Stimulated activated CD8-positive, alpha-beta memory T cell treated with anti-CD3 and anti-CD28 coated beads, Interleukin-4, amount 100 ng/mL, for 48 hours (primary cell): ENCODE measurements around the gene LRRTM3.

Experiments used
- DNase-seq: peaks from one replicate; pipeline ENCODE4 v3.0.0-alpha.2; 2020

Gene LRRTM3

GRCh38 chr10:67036808-67037207, 111.0 kb downstream of the LRRTM3 start:
- DNase-seq: no peak

GRCh38 chr10:67043041-67043440, 117.2 kb downstream of the LRRTM3 start:
- DNase-seq: no peak

GRCh38 chr10:67045404-67045803, 119.6 kb downstream of the LRRTM3 start:
- no peak for DNase-seq

GRCh38 chr10:67046507-67046906, 120.7 kb downstream of the LRRTM3 start:
- DNase-seq: no peak

- DNase-seq: no peak
Observed at GRCh38 chr10:67049988-67050387, 124.2 kb downstream of the LRRTM3 start.

GRCh38 chr10:67050415-67050814, 124.6 kb downstream of the LRRTM3 start:
- DNase-seq: no peak

GRCh38 chr10:67072654-67073053, 146.8 kb downstream of the LRRTM3 start:
- DNase-seq: no peak

GRCh38 chr10:67075491-67075971, 149.7 kb downstream of the LRRTM3 start:
- DNase-seq: no peak

- DNase-seq: no peak
Observed at GRCh38 chr10:67076144-67076543, 150.3 kb downstream of the LRRTM3 start.

- DNase-seq: no peak
Observed at GRCh38 chr10:67077376-67077775, 151.5 kb downstream of the LRRTM3 start.

- no peak for DNase-seq
Observed at GRCh38 chr10:67079126-67079525, 153.3 kb downstream of the LRRTM3 start.

GRCh38 chr10:67086327-67087134, 160.7 kb downstream of the LRRTM3 start:
- no peak for DNase-seq

GRCh38 chr10:67087135-67087425, 161.2 kb downstream of the LRRTM3 start:
- no peak for DNase-seq

GRCh38 chr10:67088036-67088435, 162.2 kb downstream of the LRRTM3 start:
- no peak for DNase-seq

GRCh38 chr10:67095531-67095930, 169.7 kb downstream of the LRRTM3 start:
- DNase-seq: no peak

- DNase-seq: no peak
Observed at GRCh38 chr10:67098461-67098860, 172.6 kb downstream of the LRRTM3 start.

- DNase-seq: no peak
Observed at GRCh38 chr10:67100951-67101350, 175.1 kb downstream of the LRRTM3 start.

GRCh38 chr10:67107670-67108069, 181.8 kb downstream of the LRRTM3 start:
- no peak for DNase-seq

GRCh38 chr10:67110286-67110685, 184.4 kb downstream of the LRRTM3 start:
- DNase-seq: no peak

GRCh38 chr10:67112765-67113164, 186.9 kb downstream of the LRRTM3 start:
- no peak for DNase-seq

GRCh38 chr10:67114945-67115344, 189.1 kb downstream of the LRRTM3 start:
- DNase-seq: no peak

- DNase-seq: no peak
Observed at GRCh38 chr10:67115972-67116371, 190.1 kb downstream of the LRRTM3 start.

GRCh38 chr10:67119651-67120050, 193.8 kb downstream of the LRRTM3 start:
- no peak for DNase-seq

- no peak for DNase-seq
Observed at GRCh38 chr10:67127441-67127840, 201.6 kb downstream of the LRRTM3 start.

- no peak for DNase-seq
Observed at GRCh38 chr10:67140641-67141040, 214.8 kb downstream of the LRRTM3 start.
